GM23338 (cell line): Measurements from ENCODE around the gene ANKRD62. TPM values are rescaled to one million over a fixed set of nuclear protein-coding genes. Genes with fewer than 3 reads are reported as not detected.
A peak's percentile ranks its signal among the peaks of the same experiment; 100 is the strongest.

Source experiments
- ATAC-seq: fragments of 200-7000 bp; cut with Tn5 transposase; 3 replicates; pipeline ENCODE4 v1.9.1; 2020
- DNase-seq: peaks from one replicate; pipeline ENCODE4 v3.0.0-alpha.2; 2015; ENCODE audit warnings: low spot score
- H2AFZ ChIP-seq: fragments of 200-600 bp; sonication (generic); 2 replicates; pipeline ENCODE4 v1.8.0; 2016; ENCODE audit warnings: antibody characterized with exemption, mild to moderate bottlenecking, moderate library complexity
- H3F3A ChIP-seq: fragments of 200-600 bp; sonication (generic); replicated peaks from 2 replicates; pipeline ENCODE4 v1.8.0; 2017; ENCODE audit warnings: antibody characterized with exemption, mixed run types, low read depth
- H3K27ac ChIP-seq: fragments of 200-600 bp; sonication (generic); 2 replicates; pipeline ENCODE4 v1.6.1; 2016; ENCODE audit warnings: low read depth
- H3K27me3 ChIP-seq: fragments of 200-600 bp; sonication (generic); 2 replicates; pipeline ENCODE4 v1.8.0; 2016; ENCODE audit warnings: mild to moderate bottlenecking, mixed run types, moderate library complexity; ENCODE audit not compliant: insufficient read depth
- H3K36me3 ChIP-seq: fragments of 200-600 bp; sonication (generic); 2 replicates; pipeline ENCODE4 v1.8.0; 2016; ENCODE audit warnings: mild to moderate bottlenecking; ENCODE audit not compliant: insufficient read depth
- H3K4me1 ChIP-seq: fragments of 200-600 bp; sonication (generic); 2 replicates; pipeline ENCODE4 v1.8.0; 2016; ENCODE audit warnings: mild to moderate bottlenecking, moderate library complexity; ENCODE audit not compliant: insufficient read depth
- H3K4me2 ChIP-seq: fragments of 200-600 bp; sonication (generic); 2 replicates; pipeline ENCODE4 v1.7.1; 2017; ENCODE audit warnings: mixed run types
- H3K4me3 ChIP-seq: fragments of 200-600 bp; sonication (generic); 2 replicates; pipeline ENCODE4 v1.6.1; 2016; ENCODE audit warnings: mixed run types
- H3K79me2 ChIP-seq: fragments of 200-600 bp; sonication (generic); replicated peaks from 2 replicates; pipeline ENCODE4 v1.8.0; 2017; ENCODE audit warnings: mild to moderate bottlenecking; ENCODE audit not compliant: insufficient read depth
- H3K9me2 ChIP-seq: fragments of 200-600 bp; sonication (generic); 2 replicates; pipeline ENCODE4 v1.8.0; 2017; ENCODE audit not compliant: insufficient read depth
- H4K20me1 ChIP-seq: fragments of 200-600 bp; sonication (generic); replicated peaks from 2 replicates; pipeline ENCODE4 v1.8.0; 2017; ENCODE audit warnings: mild to moderate bottlenecking; ENCODE audit not compliant: insufficient read depth
- H3K27ac Mint-ChIP-seq: 2 replicates; pipeline ENCODE4 v1.8.0; 2020; ENCODE audit warnings: inconsistent platforms, mild to moderate bottlenecking, moderate library complexity, mixed read lengths
- H3K27me3 Mint-ChIP-seq: 3 replicates; pipeline ENCODE4 v1.8.0; 2022; ENCODE audit warnings: low read depth, mild to moderate bottlenecking, moderate library complexity, mixed read lengths, inconsistent platforms; ENCODE audit not compliant: insufficient read depth, poor library complexity
- H3K36me3 Mint-ChIP-seq: 3 replicates; pipeline ENCODE4 v1.8.0; 2021; ENCODE audit warnings: low read depth, mild to moderate bottlenecking, inconsistent platforms, moderate library complexity, mixed read lengths
- H3K4me1 Mint-ChIP-seq: 3 replicates; pipeline ENCODE4 v1.8.0; 2020; ENCODE audit warnings: mild to moderate bottlenecking, inconsistent platforms, mixed read lengths
- H3K4me3 Mint-ChIP-seq: 3 replicates; pipeline ENCODE4 v1.8.0; 2021; ENCODE audit warnings: moderate library complexity, mild to moderate bottlenecking, inconsistent platforms, mixed read lengths
- H3K9me3 Mint-ChIP-seq: 3 replicates; pipeline ENCODE4 v1.8.0; 2020; ENCODE audit warnings: moderate library complexity, mild to moderate bottlenecking, inconsistent platforms, mixed read lengths
- CREB1 ChIP-seq: fragments of 250-450 bp; sonication (Bioruptor Pico); IDR thresholded peaks from 2 replicates; pipeline ENCODE4 v1.5.0; 2020; ENCODE audit warnings: low read depth, mild to moderate bottlenecking, moderate library complexity
- CTCF ChIP-seq, 2 experiments: fragments of 200-600 bp in 1 of 2; sonication (generic) in 1 of 2; conservative IDR thresholded peaks; 2 replicates each; pipeline versions ENCODE4 v1.5.1 to v1.6.1; 2016 to 2017; ENCODE audit warnings: antibody characterized with exemption in 2 of 2, low read depth in 2 of 2, mild to moderate bottlenecking in 2 of 2, moderate library complexity in 1 of 2
- ETS1 ChIP-seq: IDR thresholded peaks from 2 replicates; pipeline ENCODE4 v1.6.1; 2016; ENCODE audit warnings: antibody characterized with exemption
- EZH2 ChIP-seq: fragments of 200-600 bp; sonication (generic); IDR thresholded peaks from one replicate; pipeline ENCODE4 v1.8.0; 2017; ENCODE audit warnings: antibody characterized with exemption, mild to moderate bottlenecking, low read depth; ENCODE audit not compliant: unreplicated experiment
- EZH2phosphoT487 ChIP-seq: fragments of 200-600 bp; sonication (generic); IDR thresholded peaks from one replicate; pipeline ENCODE4 v1.8.1; 2018; ENCODE audit warnings: antibody characterized with exemption; ENCODE audit not compliant: unreplicated experiment
- JUNB ChIP-seq: IDR thresholded peaks from one replicate; pipeline ENCODE4 v1.6.1; 2016; ENCODE audit warnings: antibody characterized with exemption; ENCODE audit not compliant: unreplicated experiment
- NANOG ChIP-seq: IDR thresholded peaks from 2 replicates; pipeline ENCODE4 v1.6.1; 2016; ENCODE audit warnings: antibody characterized with exemption, borderline replicate concordance
- POLR2AphosphoS5 ChIP-seq: IDR thresholded peaks from 2 replicates; pipeline ENCODE4 v1.6.1; 2016; ENCODE audit warnings: antibody characterized with exemption, low read depth
- REST ChIP-seq: IDR thresholded peaks from one replicate; pipeline ENCODE4 v1.6.1; 2018; ENCODE audit warnings: antibody characterized with exemption; ENCODE audit not compliant: unreplicated experiment
- STAT1 ChIP-seq: IDR thresholded peaks from one replicate; pipeline ENCODE4 v1.6.1; 2016; ENCODE audit warnings: antibody characterized with exemption; ENCODE audit not compliant: unreplicated experiment
- ZNF114 ChIP-seq: fragments of 250-450 bp; sonication (Bioruptor Pico); IDR thresholded peaks from 2 replicates; pipeline ENCODE4 v1.5.0; 2020; ENCODE audit warnings: mild to moderate bottlenecking, moderate library complexity
- ZNF331 ChIP-seq: fragments of 250-450 bp; sonication (Bioruptor Pico); IDR thresholded peaks from 2 replicates; pipeline ENCODE4 v1.5.0; 2020; ENCODE audit warnings: low read depth, mild to moderate bottlenecking, moderate library complexity
- ZNF462 ChIP-seq: fragments of 250-450 bp; sonication (Bioruptor Pico); IDR thresholded peaks from 2 replicates; pipeline ENCODE4 v1.5.0; 2020; ENCODE audit warnings: mild to moderate bottlenecking, moderate library complexity
- polyA plus RNA-seq: library from polyadenylated mRNA; unstranded; fragments of >200 nt; fragmentation: Nextera tagmentation; extraction: Ambion mirVana; gene quantifications from 2 replicates; pipeline ENCODE4 v1.2.1, GENCODE V29; 2016
- total RNA-seq: library from RNA; depleted of rRNA; stranded (reverse); fragments of >200 nt; shearing (Covaris generic); gene quantifications from 2 replicates; pipeline ENCODE4 v1.2.3, GENCODE V29; 2014

ANKRD62 gene
- total and polyA plus RNA-seq, 2 experiments from 2014 or later, result not detected

- H3K4me3 ChIP-seq, result no peak overlapping the region
- Mint-ChIP-seq H3K9me3 (no peaks in the 10 kb centered on the region), H3K36me3 (no peaks in the 10 kb centered on the region), H3K4me3 (no peak overlapping the region), H3K27me3 (peaks cover 5% of the 10 kb centered on the region), H3K4me1 (no peaks in the 10 kb centered on the region), H3K27ac (no peak overlapping the region)
- H3K4me2 ChIP-seq, result no peak overlapping the region
- no peaks in the 10 kb centered on the region for H3K9me2 ChIP-seq
- no peaks in the 10 kb centered on the region for H3F3A ChIP-seq
- no peaks in the 10 kb centered on the region for H3K36me3 ChIP-seq
- H3K4me1 ChIP-seq, result no peaks in the 10 kb centered on the region
- TF ChIP-seq ZNF462 (CRISPR knock-in tag), result no peak
- no peak for TF ChIP-seq STAT1
- no peak; a peak in 1 of 4 replicates for TF ChIP-seq CTCF (conservative IDR thresholded peaks at IDR 0.05; ENCODE audit: low read depth in 2 of 2)
- TF ChIP-seq ZNF114 (CRISPR knock-in tag), result no peak
- TF ChIP-seq JUNB, result no peak
- TF ChIP-seq REST, result no peak
- TF ChIP-seq ETS1, result no peak
- TF ChIP-seq CREB1 (CRISPR knock-in tag), result no peak
- no peak for TF ChIP-seq EZH2
- no peak for TF ChIP-seq ZNF331 (CRISPR knock-in tag)
- no peak for TF ChIP-seq EZH2phosphoT487
- no peak for TF ChIP-seq NANOG
- TF ChIP-seq POLR2AphosphoS5, result no peak
- no peaks in the 10 kb centered on the region for H4K20me1 ChIP-seq
- no peak overlapping the region for H3K27ac ChIP-seq
- H3K79me2 ChIP-seq, result no peaks in the 10 kb centered on the region
- no peaks in the 10 kb centered on the region for H3K27me3 ChIP-seq
- peak; percentile 74 for ATAC-seq
- peak; percentile 33 for DNase-seq
- H2AFZ ChIP-seq, result no peak overlapping the region
Observed at GRCh38 chr18:12085136-12085535, 8.5 kb upstream of the ANKRD62 start.
